Stomach (tissue), 9 donors: ENCODE results near the gene CLCA4. TPM values are rescaled to one million over a fixed set of nuclear protein-coding genes. Genes with fewer than 3 reads are reported as not detected.

Experiments
- DNase-seq, 2 donors: peaks; one replicate each; pipeline versions ENCODE4 v3.0.0 to v3.0.0-alpha.2; 2013 to 2019
- H3K27ac ChIP-seq, 5 donors: fragments of 200-600 bp in 4 of 5; sonication (generic) in 4 of 5; one replicate each; pipeline ENCODE4 v1.5.1; 2013 to 2019; ENCODE audit warnings: mild to moderate bottlenecking in 1 of 5, moderate library complexity in 1 of 5
- H3K27me3 ChIP-seq, 3 donors: fragments of 200-600 bp; sonication (generic); one replicate each; pipeline ENCODE4 v1.5.1; 2017 to 2019; ENCODE audit warnings: mixed run types in 1 of 3
- H3K36me3 ChIP-seq, 4 donors: fragments of 200-600 bp; sonication (generic); 1 replicate in 3 of 4; 2 replicates in 1 of 4; pipeline ENCODE4 v1.5.1; 2016 to 2019
- H3K4me1 ChIP-seq, 4 donors: fragments of 200-600 bp; sonication (generic); one replicate each; pipeline ENCODE4 v1.5.1; 2016 to 2019
- H3K4me3 ChIP-seq, 4 donors: fragments of 200-600 bp; sonication (generic) in 3 of 4; one replicate each; pipeline ENCODE4 v1.5.1; 2016 to 2019; ENCODE audit warnings: mild to moderate bottlenecking in 1 of 4
- H3K9me3 ChIP-seq, 4 donors: fragments of 200-600 bp; sonication (generic); one replicate each; pipeline ENCODE4 v1.5.1; 2016 to 2019
- EP300 ChIP-seq: sonication (generic); formaldehyde crosslinking; IDR thresholded peaks from one replicate; pipeline ENCODE4 v1.6.1; 2017; ENCODE audit warnings: antibody characterized with exemption
- POLR2A ChIP-seq, 4 donors: fragments of 450-650 bp; IDR thresholded peaks; one replicate each; pipeline ENCODE4 v1.6.1; 2016; ENCODE audit warnings: antibody characterized with exemption in 4 of 4, control low read depth in 2 of 4, mild to moderate bottlenecking in 1 of 4, moderate library complexity in 1 of 4
- POLR2AphosphoS5 ChIP-seq, 3 donors: sonication (generic); formaldehyde crosslinking; IDR thresholded peaks; one replicate each; pipeline ENCODE4 v1.6.1; 2016; ENCODE audit warnings: antibody characterized with exemption in 3 of 3
- whole genome bisulfite sequencing, 5 donors: extraction: QIAGEN DNeasy Blood & Tissue Kit in 3 of 5; methylation state at CpG; one replicate each; pipeline versions ENCODE4 v1.1.5 to v1.1.7; 2013 to 2018; 5-methylcytosine and 5-hydroxymethylcytosine counted together
- intact Hi-C: fragments of 100-400 bp; cut with DNase I; formaldehyde crosslinking; loops from one replicate; pipeline ENCODE4 v1.15.1; 2023; ENCODE audit warnings: low total_unique reads
- polyA plus RNA-seq, 3 donors: library from polyadenylated mRNA; stranded (reverse); fragments of 200-250 nt; gene quantifications; one replicate each; pipeline ENCODE4 v1.2.3, GENCODE V29; 2013
- total RNA-seq, 5 donors: library from RNA; depleted of rRNA; stranded (reverse); fragments of >200 nt; gene quantifications; one replicate each; pipeline versions ENCODE4 v1.1.0 to v1.2.3, GENCODE V29; 2014 to 2016
- TF ChIP-seq, protein P1 (sequence below), 7 experiments: fragments of 450-650 bp in 4 of 7; fragments of 200-600 bp in 3 of 7; sonication (generic) in 3 of 7; IDR thresholded peaks; one replicate each; pipeline ENCODE4 v1.5.1; 2016 to 2019; ENCODE audit warnings: antibody characterized with exemption in 7 of 7, control low read depth in 2 of 7, mild to moderate bottlenecking in 1 of 7
- donor health status: healthy with polysubstance abuse.
- donor health status: Bipolar disorder and iron deficiency.
- donor health status: healthy.

The CLCA4 gene
- total and polyA plus RNA-seq, 8 donors: 0.46 to 142 (median 1.1) TPM; not detected in 5

DNA sequence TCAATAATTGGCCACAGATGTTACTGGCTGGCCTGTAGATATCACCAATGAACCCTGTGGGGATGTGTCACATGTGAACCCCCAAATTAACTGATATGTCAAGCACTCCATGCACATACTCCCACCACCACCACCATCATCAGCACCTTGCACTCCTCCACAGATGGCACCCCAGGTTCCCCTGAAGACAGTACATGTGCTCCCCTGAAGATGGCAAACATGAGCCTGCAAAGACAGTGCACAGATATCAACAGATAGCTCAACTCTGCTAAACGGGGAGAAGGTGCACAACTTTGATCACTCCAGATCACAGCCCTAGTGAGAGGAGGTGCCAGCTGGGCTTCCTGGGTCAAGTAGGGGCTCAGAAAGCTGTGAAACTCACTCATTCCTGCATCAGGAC, 74.4 kb downstream of the CLCA4 start:
- Histone ChIP-seq H3K9me3 (peaks cover 0 to 29% (median 19%) of the 10 kb centered on the region in 4 donors), H3K36me3 (no peaks in the 10 kb centered on the region), H3K4me1 (no peaks in the 10 kb centered on the region), H3K27ac (no peak overlapping the region), H3K4me3 (no peak overlapping the region), H3K27me3 (no peaks in the 10 kb centered on the region)
- no peak for TF ChIP-seq POLR2AphosphoS5 (IDR thresholded peaks at IDR 0.05)
- no peak for TF ChIP-seq EP300
- TF ChIP-seq, protein P1, sequence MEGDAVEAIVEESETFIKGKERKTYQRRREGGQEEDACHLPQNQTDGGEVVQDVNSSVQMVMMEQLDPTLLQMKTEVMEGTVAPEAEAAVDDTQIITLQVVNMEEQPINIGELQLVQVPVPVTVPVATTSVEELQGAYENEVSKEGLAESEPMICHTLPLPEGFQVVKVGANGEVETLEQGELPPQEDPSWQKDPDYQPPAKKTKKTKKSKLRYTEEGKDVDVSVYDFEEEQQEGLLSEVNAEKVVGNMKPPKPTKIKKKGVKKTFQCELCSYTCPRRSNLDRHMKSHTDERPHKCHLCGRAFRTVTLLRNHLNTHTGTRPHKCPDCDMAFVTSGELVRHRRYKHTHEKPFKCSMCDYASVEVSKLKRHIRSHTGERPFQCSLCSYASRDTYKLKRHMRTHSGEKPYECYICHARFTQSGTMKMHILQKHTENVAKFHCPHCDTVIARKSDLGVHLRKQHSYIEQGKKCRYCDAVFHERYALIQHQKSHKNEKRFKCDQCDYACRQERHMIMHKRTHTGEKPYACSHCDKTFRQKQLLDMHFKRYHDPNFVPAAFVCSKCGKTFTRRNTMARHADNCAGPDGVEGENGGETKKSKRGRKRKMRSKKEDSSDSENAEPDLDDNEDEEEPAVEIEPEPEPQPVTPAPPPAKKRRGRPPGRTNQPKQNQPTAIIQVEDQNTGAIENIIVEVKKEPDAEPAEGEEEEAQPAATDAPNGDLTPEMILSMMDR (IDR thresholded peaks at IDR 0.05): no peak
- no peak for TF ChIP-seq POLR2A (IDR thresholded peaks at IDR 0.05)
- 54 to 67% (median 58%) methylated on average over 1 of the region's 1 CpG for WGBS, 5 donors
- DNase-seq: no peak
- intact Hi-C loops: no loop called here

Other genes starting within 250 kb of the CLCA4 start
- 100 to 1,000 TPM in 2 of 5 donors, 10 to 100 TPM in 3; 38.8 to 159 (median 68.7) TPM for gene ODF2L, start 150.8 kb upstream of the CLCA4 start, total RNA-seq
- gene ODF2L, start 150.8 kb upstream of the CLCA4 start, polyA plus RNA-seq: 10 to 100 TPM in 1 of 3 donors, 1 to 10 TPM in 2; 6.0 to 25.7 (median 7.2) TPM
- gene CLCA2, start 122.9 kb upstream of the CLCA4 start, total RNA-seq: 1 to 10 TPM in 1 of 5 donors, not detected in 4; 4.1 TPM
- gene CLCA2, start 122.9 kb upstream of the CLCA4 start, polyA plus RNA-seq: 10 to 100 TPM in 1 of 3 donors, not detected in 2; 34.8 TPM
- 10 to 100 TPM in 2 of 5 donors, not detected in 3; 25.9 to 89.8 TPM for gene CLCA1, start 78.2 kb upstream of the CLCA4 start, total RNA-seq
- gene CLCA1, start 78.2 kb upstream of the CLCA4 start, polyA plus RNA-seq: under 1 TPM in 2 of 3 donors, not detected in 1; 0.12 to 0.15 TPM
- 10 to 100 TPM; 25.2 to 95.5 (median 50.3) TPM for gene SH3GLB1, start 157.5 kb downstream of the CLCA4 start, total RNA-seq
- 10 to 100 TPM; 29.4 to 31.0 (median 30.2) TPM for gene SH3GLB1, start 157.5 kb downstream of the CLCA4 start, polyA plus RNA-seq